K562 (cell line): Measurements from ENCODE around the gene MARK2. TPM values are rescaled to one million over a fixed set of nuclear protein-coding genes. Genes with fewer than 3 reads are reported as not detected.

Source experiments
- ATAC-seq: fragments of 200-7000 bp; cut with Tn5 transposase; 3 replicates; pipeline ENCODE4 v1.9.1; 2020; ENCODE audit warnings: moderate library complexity
- BruUV-seq: library from RNA; stranded (reverse); fragments of 400-500 nt; replicated peaks from 2 replicates; lab custom pipeline; 2021; lab: Mats Ljungman, UMichigan
- CTCF ChIA-PET: fragments of 300-600 bp; formaldehyde crosslinking; extraction: SDS; loops from one replicate; lab custom pipeline; 2021; ENCODE audit warnings: low intra/inter-chr PET ratio; lab: Yijun Ruan, JAX
- POLR2A ChIA-PET: fragments of 300-600, 350-650 bp; sonication (Branson Sonifier 250); formaldehyde crosslinking; extraction: SDS; loops from one replicate; lab custom pipeline; 2021; ENCODE audit warnings: antibody characterized with exemption, inconsistent platforms; lab: Yijun Ruan, JAX
- DNase-seq, 4 experiments: peaks; one replicate each; pipeline versions ENCODE4 v3.0.0 to v3.0.0-alpha.2; 2011 to 2018; ENCODE audit warnings: low spot score in 3 of 4, mixed read lengths in 3 of 4; ENCODE audit errors: extremely low read depth in 1 of 4
- FAIRE-seq: peaks from 2 replicates; lab custom pipeline; 2011; peaks lifted over from hg19 to GRCh38; lab: Jason Lieb, UNC
- H2AFZ ChIP-seq: 2 replicates; pipeline ENCODE4 v1.6.0; 2011; ENCODE audit warnings: low read depth, low read length, control low read depth, inconsistent platforms
- H3K27ac ChIP-seq: fragments of 200-600 bp; 3 replicates; pipeline ENCODE4 v1.8.0; 2011; ENCODE audit warnings: low read depth, mild to moderate bottlenecking, control low read depth, inconsistent platforms, low read length, moderate library complexity, mixed read lengths; ENCODE audit errors: extremely low read depth
- H3K27me3 ChIP-seq, 2 experiments: fragments of 300-600 bp in 1 of 2; 2 replicates in 1 of 2; 3 replicates in 1 of 2; pipeline versions ENCODE4 v1.6.0 to v1.8.0; 2011; ENCODE audit warnings: inconsistent platforms in 2 of 2, low read length in 2 of 2, mild to moderate bottlenecking in 1 of 2, mixed read lengths in 1 of 2, moderate library complexity in 1 of 2; ENCODE audit not compliant: control insufficient read depth in 2 of 2, insufficient read depth in 2 of 2
- H3K36me3 ChIP-seq: fragments of 300-600 bp; 3 replicates; pipeline ENCODE4 v1.8.0; 2011; ENCODE audit warnings: mild to moderate bottlenecking, low read length, inconsistent platforms; ENCODE audit not compliant: control insufficient read depth, insufficient read depth
- H3K4me1 ChIP-seq, 2 experiments: fragments of 200-600 bp in 1 of 2; replicated peaks in 1 of 2; 2 replicates in 1 of 2; 3 replicates in 1 of 2; pipeline versions ENCODE4 v1.5.1 to v1.8.0; 2011; ENCODE audit warnings: inconsistent platforms in 2 of 2, low read length in 2 of 2, mild to moderate bottlenecking in 1 of 2, mixed read lengths in 1 of 2, moderate library complexity in 1 of 2; ENCODE audit not compliant: control insufficient read depth in 2 of 2, insufficient read depth in 2 of 2
- H3K4me2 ChIP-seq: 2 replicates; pipeline ENCODE4 v1.6.1; 2011; ENCODE audit warnings: low read length, control low read depth, inconsistent platforms, mixed read lengths; ENCODE audit not compliant: insufficient read depth
- H3K4me3 ChIP-seq: fragments of 200-600 bp; sonication (generic), shearing (Covaris generic); 2 replicates; pipeline ENCODE4 v1.5.1; 2016; ENCODE audit warnings: control low read depth, inconsistent platforms
- H3K79me2 ChIP-seq: fragments of 200-600 bp; 3 replicates; pipeline ENCODE4 v1.8.0; 2011; ENCODE audit warnings: low read length, inconsistent platforms; ENCODE audit not compliant: control insufficient read depth, insufficient read depth
- H3K9ac ChIP-seq, 2 experiments: 2 replicates each; pipeline versions ENCODE4 v1.6.0 to v1.6.1; 2011; ENCODE audit warnings: low read depth in 2 of 2, low read length in 2 of 2, control low read depth in 1 of 2, inconsistent platforms in 1 of 2, mild to moderate bottlenecking in 1 of 2, mixed read lengths in 1 of 2; ENCODE audit not compliant: insufficient read depth in 1 of 2
- H3K9me1 ChIP-seq: one replicate; pipeline ENCODE4 v1.6.0; 2011; ENCODE audit warnings: inconsistent platforms, mild to moderate bottlenecking, low read length, moderate library complexity; ENCODE audit not compliant: control insufficient read depth, insufficient read depth
- H3K9me3 ChIP-seq: replicated peaks from 2 replicates; pipeline ENCODE4 v1.5.1; 2011; ENCODE audit warnings: low read depth, low read length, inconsistent platforms; ENCODE audit not compliant: control insufficient read depth, insufficient read depth
- H4K20me1 ChIP-seq: replicated peaks from 2 replicates; pipeline ENCODE4 v1.6.1; 2011; ENCODE audit warnings: low read length, inconsistent platforms, mixed read lengths; ENCODE audit not compliant: control insufficient read depth, insufficient read depth
- CHCHD3 ChIP-seq: fragments of 250-450 bp; sonication (Bioruptor Pico); IDR thresholded peaks from 2 replicates; pipeline ENCODE4 v2.1.2; 2022; ENCODE audit warnings: mild to moderate bottlenecking
- E2F3 ChIP-seq: fragments of 250-450 bp; sonication (Bioruptor Pico); IDR thresholded peaks from 2 replicates; pipeline ENCODE4 v1.4.0; 2020; ENCODE audit warnings: mild to moderate bottlenecking
- EP400 ChIP-seq: fragments of 450-650 bp; IDR thresholded peaks from 2 replicates; pipeline ENCODE4 v1.6.1; 2017; ENCODE audit warnings: antibody characterized with exemption, mild to moderate bottlenecking, moderate library complexity
- HMG20A ChIP-seq: fragments of 450-650 bp; formaldehyde crosslinking; conservative IDR thresholded peaks from 2 replicates; pipeline ENCODE4 v1.4.0; 2020; ENCODE audit warnings: mild to moderate bottlenecking, mixed read lengths
- IFI16 ChIP-seq: fragments of 250-450 bp; sonication (Bioruptor Pico); IDR thresholded peaks from 2 replicates; pipeline ENCODE4 v2.1.2; 2022; ENCODE audit warnings: mild to moderate bottlenecking, inconsistent platforms
- MCM5 ChIP-seq: fragments of 450-650 bp; IDR thresholded peaks from 2 replicates; pipeline ENCODE4 v1.6.1; 2016; ENCODE audit warnings: low read depth
- NFE2 ChIP-seq: IDR thresholded peaks from 2 replicates; pipeline ENCODE4 v1.6.1; 2014; ENCODE audit warnings: antibody characterized with exemption, low read depth
- PHF20 ChIP-seq: fragments of 450-650 bp; IDR thresholded peaks from 2 replicates; pipeline ENCODE4 v1.6.1; 2018; ENCODE audit not compliant: partially characterized antibody
- PML ChIP-seq: IDR thresholded peaks from 2 replicates; pipeline ENCODE4 v1.6.1; 2012; ENCODE audit warnings: low read length, inconsistent platforms
- RFX7 ChIP-seq: fragments of 250-450 bp; sonication (Bioruptor Pico); IDR thresholded peaks from 2 replicates; pipeline ENCODE4 v1.5.1; 2021; ENCODE audit warnings: mild to moderate bottlenecking
- SNRNP70 ChIP-seq: fragments of 200-400 bp; formaldehyde crosslinking; optimal IDR thresholded peaks from 2 replicates; pipeline ENCODE3; 2017; ENCODE audit warnings: low read depth, low read length
- TEAD1 ChIP-seq, 2 experiments: fragments of 450-650 bp in 1 of 2; sonication (generic) in 1 of 2; formaldehyde crosslinking; IDR thresholded peaks; 2 replicates each; pipeline versions ENCODE4 v1.4.0 to v1.8.0; 2020 to 2022; ENCODE audit warnings: mild to moderate bottlenecking in 2 of 2, missing genetic modification reagents in 1 of 2
- TSC22D4 ChIP-seq: fragments of 450-650 bp; IDR thresholded peaks from 2 replicates; pipeline ENCODE4 v1.6.1; 2016; ENCODE audit warnings: missing genetic modification characterization, missing biosample characterization, control low read depth
- ZNF175 ChIP-seq: fragments of 200-800 bp; sonication (Bioruptor generic); IDR thresholded peaks from 2 replicates; pipeline ENCODE4 v1.6.1; 2016; ENCODE audit warnings: low read depth, mild to moderate bottlenecking, missing genetic modification characterization, missing compliant biosample characterization
- WGBS: fragments of 100-300 bp; shearing (Covaris generic); methylation state at CpG from one replicate; pipeline ENCODE4 v1.1.6; 2016; ENCODE audit warnings: low coverage, mixed read lengths; ENCODE audit not compliant: insufficient coverage; ENCODE audit errors: missing lambda C conversion rate; 5-methylcytosine and 5-hydroxymethylcytosine counted together
- in situ Hi-C: fragments of 300-500 bp; cut with MboI; formaldehyde crosslinking; loops from 4 replicates; pipeline ENCODE4 v1.15.0; 2018; ENCODE audit warnings: inconsistent platforms, mixed read lengths
- intact Hi-C: fragments of 100-400 bp; cut with micrococcal nuclease; formaldehyde crosslinking; loops from 2 replicates; pipeline ENCODE4 v1.14.2; 2022
- polyA plus RNA-seq, 8 experiments: library from polyadenylated mRNA; depleted of rRNA in 4 of 8; stranded (reverse) in 5 of 8; unstranded in 3 of 8; fragments of >200 nt; fragmentation: Nextera tagmentation in 2 of 8; fragmentation: Illumina TruSeq in 1 of 8; extraction: Ambion mirVana in 2 of 8; extraction: Trizol in 1 of 8; gene quantifications; 2 replicates each; pipeline versions ENCODE4 v1.2.1 to v1.2.3, GENCODE V29; 2011 to 2014; ENCODE audit warnings: inconsistent platforms in 1 of 8, missing spikeins in 1 of 8
- total RNA-seq, 7 experiments: library from RNA; depleted of rRNA in 6 of 7; stranded (reverse); fragments of >200 nt in 6 of 7; fragmentation: Illumina TruSeq in 2 of 7; extraction: Trizol in 2 of 7; gene quantifications; 2 replicates each; pipeline versions ENCODE4 v1.2.1 to v1.2.3, GENCODE V29; 2011 to 2021; ENCODE audit warnings: low replicate concordance in 1 of 7
- TF ChIP-seq, protein P1 (sequence below), 2 experiments: fragments of 450-650 bp in 1 of 2; sonication (generic) in 1 of 2; formaldehyde crosslinking in 1 of 2; IDR thresholded peaks; 2 replicates each; pipeline versions ENCODE4 v1.7.1 to v1.9.0; 2016 to 2022; ENCODE audit warnings: inconsistent platforms in 1 of 2, mild to moderate bottlenecking in 1 of 2, missing genetic modification reagents in 1 of 2

MARK2 gene
- total and polyA plus RNA-seq, 9 of the 15 experiments (the other 6 are each of a cell fraction or from before 2014, with no cell fraction given) = 0.32 to 43.5 (median 15.1) TPM

DNA sequence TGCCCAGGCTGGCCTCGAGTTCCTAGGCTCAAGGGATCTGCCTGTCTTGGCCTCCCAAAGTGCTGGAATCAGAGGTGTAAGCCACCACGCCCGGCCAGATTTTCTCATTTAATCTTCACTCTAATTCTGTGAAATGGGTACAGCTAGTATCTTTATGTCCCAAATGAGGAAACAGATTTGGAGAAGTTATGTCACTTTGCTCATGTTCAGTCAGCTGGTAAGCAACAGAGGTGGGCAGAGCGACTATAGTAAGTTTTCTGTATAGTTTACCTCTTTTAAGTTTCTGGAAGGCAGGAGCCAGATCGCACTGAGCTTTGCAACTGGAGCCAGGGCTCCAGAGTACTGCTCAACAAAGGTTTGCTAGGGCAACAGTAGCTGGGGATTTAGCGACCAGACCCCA lies 44.9 kb downstream of the MARK2 start:
- BruUV-seq = no TSS peak
- FAIRE-seq = no peak
- H3K4me1 ChIP-seq = peaks cover 24 to 32% of the 10 kb centered on the region in 2 experiments
- TF ChIP-seq TEAD1 (CRISPR knock-in tag; IDR thresholded peaks at IDR 0.05) (no peak), PML (no peak), HMG20A (CRISPR knock-in tag) (no peak), ZNF175 (CRISPR knock-in tag) (no peak), PHF20 (no peak), NFE2 (no peak), E2F3 (CRISPR knock-in tag) (no peak), SNRNP70 (no peak), CHCHD3 (no peak), TSC22D4 (no peak), EP400 (no peak), RFX7 (CRISPR knock-in tag) (no peak), IFI16 (no peak), MCM5 (no peak)
- TF ChIP-seq, protein P1, sequence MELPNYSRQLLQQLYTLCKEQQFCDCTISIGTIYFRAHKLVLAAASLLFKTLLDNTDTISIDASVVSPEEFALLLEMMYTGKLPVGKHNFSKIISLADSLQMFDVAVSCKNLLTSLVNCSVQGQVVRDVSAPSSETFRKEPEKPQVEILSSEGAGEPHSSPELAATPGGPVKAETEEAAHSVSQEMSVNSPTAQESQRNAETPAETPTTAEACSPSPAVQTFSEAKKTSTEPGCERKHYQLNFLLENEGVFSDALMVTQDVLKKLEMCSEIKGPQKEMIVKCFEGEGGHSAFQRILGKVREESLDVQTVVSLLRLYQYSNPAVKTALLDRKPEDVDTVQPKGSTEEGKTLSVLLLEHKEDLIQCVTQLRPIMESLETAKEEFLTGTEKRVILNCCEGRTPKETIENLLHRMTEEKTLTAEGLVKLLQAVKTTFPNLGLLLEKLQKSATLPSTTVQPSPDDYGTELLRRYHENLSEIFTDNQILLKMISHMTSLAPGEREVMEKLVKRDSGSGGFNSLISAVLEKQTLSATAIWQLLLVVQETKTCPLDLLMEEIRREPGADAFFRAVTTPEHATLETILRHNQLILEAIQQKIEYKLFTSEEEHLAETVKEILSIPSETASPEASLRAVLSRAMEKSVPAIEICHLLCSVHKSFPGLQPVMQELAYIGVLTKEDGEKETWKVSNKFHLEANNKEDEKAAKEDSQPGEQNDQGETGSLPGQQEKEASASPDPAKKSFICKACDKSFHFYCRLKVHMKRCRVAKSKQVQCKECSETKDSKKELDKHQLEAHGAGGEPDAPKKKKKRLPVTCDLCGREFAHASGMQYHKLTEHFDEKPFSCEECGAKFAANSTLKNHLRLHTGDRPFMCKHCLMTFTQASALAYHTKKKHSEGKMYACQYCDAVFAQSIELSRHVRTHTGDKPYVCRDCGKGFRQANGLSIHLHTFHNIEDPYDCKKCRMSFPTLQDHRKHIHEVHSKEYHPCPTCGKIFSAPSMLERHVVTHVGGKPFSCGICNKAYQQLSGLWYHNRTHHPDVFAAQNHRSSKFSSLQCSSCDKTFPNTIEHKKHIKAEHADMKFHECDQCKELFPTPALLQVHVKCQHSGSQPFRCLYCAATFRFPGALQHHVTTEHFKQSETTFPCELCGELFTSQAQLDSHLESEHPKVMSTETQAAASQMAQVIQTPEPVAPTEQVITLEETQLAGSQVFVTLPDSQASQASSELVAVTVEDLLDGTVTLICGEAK (IDR thresholded peaks at IDR 0.05) = no peak
- TF ChIP-seq, protein P1 (CRISPR knock-in tag; IDR thresholded peaks at IDR 0.05) = no peak

More for the DNA sequence above, 44.9 kb downstream of the MARK2 start:
- H3K4me3 ChIP-seq = no peak overlapping the region
- H3K27ac ChIP-seq = no peak overlapping the region
- H3K79me2 ChIP-seq = peaks cover 75% of the 10 kb centered on the region
- H3K9ac ChIP-seq = no peak overlapping the region; a peak in 1 of 4 replicates
- 82% methylated on average over 6 of the region's 6 CpGs for WGBS
- H3K27me3 ChIP-seq = no peaks in the 10 kb centered on the region
- DNase-seq = no peak
- intact Hi-C loops = no loop called here
- H4K20me1 ChIP-seq = peaks cover 10% of the 10 kb centered on the region; the same call in 1 of the 2 replicates
- ChIA-PET CTCF (no interaction called here), POLR2A (interaction anchor here (1.1 to 2.6 kb wide), 3 partner anchors 9 to 13 kb away, joined by 5 to 11 read pairs (median 7); no protein-coding TSS in a partner anchor)
- no peaks in the 10 kb centered on the region for H3K9me3 ChIP-seq
- ATAC-seq = no peak
- in situ Hi-C loops = no loop called here
- no peak overlapping the region for H3K4me2 ChIP-seq
- no peak overlapping the region for H2AFZ ChIP-seq
- H3K9me1 ChIP-seq = peaks cover 4% of the 10 kb centered on the region
- H3K36me3 ChIP-seq = peaks cover 8% of the 10 kb centered on the region; the same call in 2 of the 3 replicates
